OCI-LY1 (cell line): Measurements from ENCODE around the gene CNTNAP2.

Experiments
- H2AFZ ChIP-seq: fragments of 200-600 bp; sonication (generic), shearing (Covaris generic); 2 replicates; pipeline ENCODE4 v1.6.0; 2014; ENCODE audit warnings: antibody characterized with exemption, mild to moderate bottlenecking, low read length
- H3F3A ChIP-seq: fragments of 200-600 bp; sonication (generic), shearing (Covaris generic); 2 replicates; pipeline ENCODE4 v1.6.0; 2014; ENCODE audit warnings: mild to moderate bottlenecking, antibody characterized with exemption, low read length, moderate library complexity; ENCODE audit not compliant: insufficient read depth
- H3K27ac ChIP-seq: fragments of 200-600 bp; sonication (generic); 2 replicates; pipeline ENCODE4 v1.5.1; 2014; ENCODE audit warnings: low read length, mixed run types, mild to moderate bottlenecking, low read depth; ENCODE audit not compliant: poor library complexity, severe bottlenecking
- H3K27me3 ChIP-seq: fragments of 200-600 bp; sonication (generic); 2 replicates; pipeline ENCODE4 v1.6.0; 2014; ENCODE audit warnings: antibody characterized with exemption, mild to moderate bottlenecking, low read length, moderate library complexity; ENCODE audit not compliant: insufficient read depth
- H3K36me3 ChIP-seq: fragments of 200-600 bp; sonication (generic); 2 replicates; pipeline ENCODE4 v1.6.1; 2014; ENCODE audit warnings: mild to moderate bottlenecking, antibody characterized with exemption, low read length, moderate library complexity, mixed read lengths; ENCODE audit not compliant: insufficient read depth
- H3K4me1 ChIP-seq: fragments of 200-600 bp; sonication (generic); 2 replicates; pipeline ENCODE4 v1.5.1; 2014; ENCODE audit warnings: mild to moderate bottlenecking, low read length, moderate library complexity; ENCODE audit not compliant: insufficient read depth, severe bottlenecking
- H3K4me2 ChIP-seq: fragments of 200-600 bp; sonication (generic), shearing (Covaris generic); 2 replicates; pipeline ENCODE4 v1.6.1; 2014; ENCODE audit warnings: low read length
- H3K4me3 ChIP-seq: fragments of 200-600 bp; sonication (generic); 2 replicates; pipeline ENCODE4 v1.5.1; 2014; ENCODE audit warnings: low read length, low read depth, mild to moderate bottlenecking, mixed read lengths; ENCODE audit not compliant: poor library complexity, severe bottlenecking
- H3K79me2 ChIP-seq: fragments of 200-600 bp; shearing (Covaris generic); 2 replicates; pipeline ENCODE4 v1.6.1; 2016; ENCODE audit warnings: mixed run types, low read length, mixed read lengths; ENCODE audit not compliant: insufficient read depth
- H3K9ac ChIP-seq: fragments of 200-600 bp; sonication (generic), shearing (Covaris generic); 2 replicates; pipeline ENCODE4 v1.6.1; 2014; ENCODE audit warnings: mild to moderate bottlenecking, low read length, mixed read lengths
- H3K9me2 ChIP-seq: fragments of 200-600 bp; sonication (generic), shearing (Covaris generic); 2 replicates; pipeline ENCODE4 v1.6.1; 2014; ENCODE audit warnings: low read depth, mild to moderate bottlenecking, low read length, mixed read lengths
- H3K9me3 ChIP-seq: fragments of 200-600 bp; shearing (Covaris generic); 2 replicates; pipeline ENCODE4 v1.6.1; 2014; ENCODE audit warnings: low read length, mixed read lengths
- H4K20me1 ChIP-seq: fragments of 200-600 bp; sonication (generic), shearing (Covaris generic); 2 replicates; pipeline ENCODE4 v1.6.0; 2016; ENCODE audit warnings: mild to moderate bottlenecking, low read length; ENCODE audit not compliant: insufficient read depth
- EZH2 ChIP-seq: fragments of 200-600 bp; sonication (generic), shearing (Covaris generic); IDR thresholded peaks from 2 replicates; pipeline ENCODE4 v1.8.0; 2017; ENCODE audit warnings: borderline replicate concordance, mixed run types, mild to moderate bottlenecking, antibody characterized with exemption, low read length, moderate library complexity, mixed read lengths
- TF ChIP-seq, protein P1 (sequence below): fragments of 200-600 bp; sonication (generic), shearing (Covaris generic); IDR thresholded peaks from 2 replicates; pipeline ENCODE4 v1.5.1; 2017; ENCODE audit warnings: mild to moderate bottlenecking, antibody characterized with exemption, low read length, moderate library complexity, mixed read lengths

CNTNAP2 gene

DNA sequence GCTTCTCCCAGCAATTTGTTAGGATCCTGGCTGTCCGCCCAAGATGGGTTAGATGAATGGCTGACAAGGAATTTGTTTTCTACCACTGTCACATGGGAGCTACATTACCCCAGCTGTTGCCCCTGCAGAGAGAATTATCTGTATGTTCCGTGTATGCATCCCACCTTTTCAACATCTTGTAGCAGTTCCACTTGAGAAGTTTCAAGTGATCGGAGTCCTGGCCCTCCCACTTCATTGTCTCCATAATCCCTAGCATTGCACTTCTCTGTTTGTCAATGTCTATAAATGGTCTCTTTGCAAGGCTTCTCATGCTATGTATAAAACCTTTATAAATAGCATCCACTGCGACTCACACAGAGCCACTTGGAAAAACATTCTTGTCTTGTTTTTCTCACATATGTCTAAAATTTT lies 972.5 kb downstream of the CNTNAP2 start:
- no peaks in the 10 kb centered on the region for H3K27me3 ChIP-seq
- peaks cover 2% of the 10 kb centered on the region for H3K9me3 ChIP-seq
- peaks cover 5% of the 10 kb centered on the region; the same call in 1 of the 2 replicates for H3K36me3 ChIP-seq
- H3K27ac ChIP-seq, result peak overlapping the region; percentile 79
- no peaks in the 10 kb centered on the region for H3F3A ChIP-seq
- peaks cover 50% of the 10 kb centered on the region for H3K4me1 ChIP-seq
- peak overlapping the region; percentile 70 for H2AFZ ChIP-seq
- no peaks in the 10 kb centered on the region for H3K9me2 ChIP-seq
- H4K20me1 ChIP-seq, result no peaks in the 10 kb centered on the region
- TF ChIP-seq, protein P1, sequence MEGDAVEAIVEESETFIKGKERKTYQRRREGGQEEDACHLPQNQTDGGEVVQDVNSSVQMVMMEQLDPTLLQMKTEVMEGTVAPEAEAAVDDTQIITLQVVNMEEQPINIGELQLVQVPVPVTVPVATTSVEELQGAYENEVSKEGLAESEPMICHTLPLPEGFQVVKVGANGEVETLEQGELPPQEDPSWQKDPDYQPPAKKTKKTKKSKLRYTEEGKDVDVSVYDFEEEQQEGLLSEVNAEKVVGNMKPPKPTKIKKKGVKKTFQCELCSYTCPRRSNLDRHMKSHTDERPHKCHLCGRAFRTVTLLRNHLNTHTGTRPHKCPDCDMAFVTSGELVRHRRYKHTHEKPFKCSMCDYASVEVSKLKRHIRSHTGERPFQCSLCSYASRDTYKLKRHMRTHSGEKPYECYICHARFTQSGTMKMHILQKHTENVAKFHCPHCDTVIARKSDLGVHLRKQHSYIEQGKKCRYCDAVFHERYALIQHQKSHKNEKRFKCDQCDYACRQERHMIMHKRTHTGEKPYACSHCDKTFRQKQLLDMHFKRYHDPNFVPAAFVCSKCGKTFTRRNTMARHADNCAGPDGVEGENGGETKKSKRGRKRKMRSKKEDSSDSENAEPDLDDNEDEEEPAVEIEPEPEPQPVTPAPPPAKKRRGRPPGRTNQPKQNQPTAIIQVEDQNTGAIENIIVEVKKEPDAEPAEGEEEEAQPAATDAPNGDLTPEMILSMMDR, result no peak
- TF ChIP-seq EZH2, result no peak
- peak overlapping the region; percentile 51 for H3K4me2 ChIP-seq
- no peaks in the 10 kb centered on the region for H3K79me2 ChIP-seq
- H3K4me3 ChIP-seq, result peak overlapping the region; percentile 3
- H3K9ac ChIP-seq, result peak overlapping the region; percentile 15

- H3K4me1 ChIP-seq, result peaks cover 50% of the 10 kb centered on the region
- peak overlapping the region; percentile 51; the same call in 1 of the 2 replicates for H3K4me2 ChIP-seq
- no peaks in the 10 kb centered on the region for H3K27me3 ChIP-seq
- H3K4me3 ChIP-seq, result no peak overlapping the region
- TF ChIP-seq, protein P1, result no peak
- no peak for TF ChIP-seq EZH2
- no peaks in the 10 kb centered on the region for H3K9me2 ChIP-seq
- no peaks in the 10 kb centered on the region for H3F3A ChIP-seq
- H3K27ac ChIP-seq, result peak overlapping the region; percentile 79
- no peaks in the 10 kb centered on the region for H4K20me1 ChIP-seq
- H2AFZ ChIP-seq, result peak overlapping the region; percentile 70
- no peaks in the 10 kb centered on the region for H3K79me2 ChIP-seq
- H3K9me3 ChIP-seq, result peaks cover 2% of the 10 kb centered on the region
- peak overlapping the region; percentile 15 for H3K9ac ChIP-seq
- peaks cover 5% of the 10 kb centered on the region; the same call in 1 of the 2 replicates for H3K36me3 ChIP-seq
Measured at GRCh38 chr7:147089608-147090007, 973.0 kb downstream of the CNTNAP2 start.

GRCh38 chr7:147096629-147097028 lies 980.0 kb downstream of the CNTNAP2 start:
- Histone ChIP-seq H3K4me1 (peaks cover 35% of the 10 kb centered on the region), H3K4me3 (no peak overlapping the region), H3K27ac (peak overlapping the region; percentile 92), H4K20me1 (no peaks in the 10 kb centered on the region), H3K27me3 (no peaks in the 10 kb centered on the region), H3F3A (0 out of 2 replicates have a peak, but pooled peaks cover 3% of the 10 kb centered on the region), H3K79me2 (no peaks in the 10 kb centered on the region), H2AFZ (peak overlapping the region; percentile 4; the same call in 1 of the 2 replicates), H3K9me2 (no peaks in the 10 kb centered on the region), H3K9ac (peak overlapping the region; percentile 33; the same call in 1 of the 2 replicates), H3K9me3 (peaks cover 2% of the 10 kb centered on the region), H3K4me2 (peak overlapping the region; percentile 33), H3K36me3 (peaks cover 10% of the 10 kb centered on the region)
- TF ChIP-seq, protein P1, result no peak
